Brain microvascular endothelial cell (primary cell): Measurements from ENCODE around the gene DDX10.

Experiments
- DNase-seq: peaks from one replicate; pipeline ENCODE4 v3.0.0-alpha.2; 2020
- H3K27ac ChIP-seq: fragments of 250-450 bp; sonication (Bioruptor Pico); 2 replicates; pipeline ENCODE4 v1.5.1; 2020; ENCODE audit warnings: mild to moderate bottlenecking, moderate library complexity
- H3K27me3 ChIP-seq: fragments of 250-450 bp; sonication (Bioruptor Pico); replicated peaks from 2 replicates; pipeline ENCODE4 v1.5.1; 2020; ENCODE audit warnings: mild to moderate bottlenecking
- H3K36me3 ChIP-seq: fragments of 250-450 bp; sonication (Bioruptor Pico); replicated peaks from 2 replicates; pipeline ENCODE4 v1.5.1; 2020; ENCODE audit warnings: mild to moderate bottlenecking
- H3K4me3 ChIP-seq: 2 replicates; pipeline ENCODE4 v1.5.1; 2011; ENCODE audit warnings: low read depth, mild to moderate bottlenecking, control low read depth, low read length, moderate library complexity
- in situ Hi-C: cut with HindIII; loops from 2 replicates; pipeline ENCODE4 v1.10.0; 2017; ENCODE audit warnings: low sequenced_read_pairs, low pct_ligation_motif_present
- TF ChIP-seq, protein P1 (sequence below): IDR thresholded peaks from 2 replicates; pipeline ENCODE4 v1.5.1; 2011; ENCODE audit warnings: low read depth, mild to moderate bottlenecking, moderate library complexity, low read length, control low read depth, inconsistent platforms; ENCODE audit errors: missing control alignments

DDX10 gene

DNA sequence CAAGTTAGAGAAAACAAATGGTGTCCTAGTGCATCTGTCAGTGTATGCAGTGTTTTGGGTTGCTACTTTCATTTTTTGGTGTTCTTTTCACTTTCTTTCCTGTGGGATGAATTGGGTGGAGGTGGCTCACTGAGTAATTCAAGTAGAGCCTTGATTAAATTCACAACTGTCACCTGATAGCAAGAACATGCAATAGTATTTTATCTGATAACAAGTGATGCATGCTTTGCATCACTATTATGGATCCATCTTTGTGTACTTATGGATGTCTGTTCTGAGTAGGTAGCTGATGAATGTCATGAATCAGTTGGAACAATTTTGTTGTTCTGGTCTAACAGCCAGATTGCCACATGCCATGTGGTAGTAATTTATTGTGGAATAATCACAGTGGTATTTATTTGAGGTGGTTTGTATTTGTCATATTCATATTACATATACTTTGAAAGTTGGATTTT is 87.5 kb downstream of the DDX10 start:
- DNase-seq, result no peak
- no peak overlapping the region for H3K4me3 ChIP-seq
- no peak overlapping the region for H3K27ac ChIP-seq
- no peaks in the 10 kb centered on the region for H3K27me3 ChIP-seq
- H3K36me3 ChIP-seq, result no peaks in the 10 kb centered on the region
- in situ Hi-C loops, result no loop called here
- TF ChIP-seq, protein P1, sequence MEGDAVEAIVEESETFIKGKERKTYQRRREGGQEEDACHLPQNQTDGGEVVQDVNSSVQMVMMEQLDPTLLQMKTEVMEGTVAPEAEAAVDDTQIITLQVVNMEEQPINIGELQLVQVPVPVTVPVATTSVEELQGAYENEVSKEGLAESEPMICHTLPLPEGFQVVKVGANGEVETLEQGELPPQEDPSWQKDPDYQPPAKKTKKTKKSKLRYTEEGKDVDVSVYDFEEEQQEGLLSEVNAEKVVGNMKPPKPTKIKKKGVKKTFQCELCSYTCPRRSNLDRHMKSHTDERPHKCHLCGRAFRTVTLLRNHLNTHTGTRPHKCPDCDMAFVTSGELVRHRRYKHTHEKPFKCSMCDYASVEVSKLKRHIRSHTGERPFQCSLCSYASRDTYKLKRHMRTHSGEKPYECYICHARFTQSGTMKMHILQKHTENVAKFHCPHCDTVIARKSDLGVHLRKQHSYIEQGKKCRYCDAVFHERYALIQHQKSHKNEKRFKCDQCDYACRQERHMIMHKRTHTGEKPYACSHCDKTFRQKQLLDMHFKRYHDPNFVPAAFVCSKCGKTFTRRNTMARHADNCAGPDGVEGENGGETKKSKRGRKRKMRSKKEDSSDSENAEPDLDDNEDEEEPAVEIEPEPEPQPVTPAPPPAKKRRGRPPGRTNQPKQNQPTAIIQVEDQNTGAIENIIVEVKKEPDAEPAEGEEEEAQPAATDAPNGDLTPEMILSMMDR, result no peak

DNA sequence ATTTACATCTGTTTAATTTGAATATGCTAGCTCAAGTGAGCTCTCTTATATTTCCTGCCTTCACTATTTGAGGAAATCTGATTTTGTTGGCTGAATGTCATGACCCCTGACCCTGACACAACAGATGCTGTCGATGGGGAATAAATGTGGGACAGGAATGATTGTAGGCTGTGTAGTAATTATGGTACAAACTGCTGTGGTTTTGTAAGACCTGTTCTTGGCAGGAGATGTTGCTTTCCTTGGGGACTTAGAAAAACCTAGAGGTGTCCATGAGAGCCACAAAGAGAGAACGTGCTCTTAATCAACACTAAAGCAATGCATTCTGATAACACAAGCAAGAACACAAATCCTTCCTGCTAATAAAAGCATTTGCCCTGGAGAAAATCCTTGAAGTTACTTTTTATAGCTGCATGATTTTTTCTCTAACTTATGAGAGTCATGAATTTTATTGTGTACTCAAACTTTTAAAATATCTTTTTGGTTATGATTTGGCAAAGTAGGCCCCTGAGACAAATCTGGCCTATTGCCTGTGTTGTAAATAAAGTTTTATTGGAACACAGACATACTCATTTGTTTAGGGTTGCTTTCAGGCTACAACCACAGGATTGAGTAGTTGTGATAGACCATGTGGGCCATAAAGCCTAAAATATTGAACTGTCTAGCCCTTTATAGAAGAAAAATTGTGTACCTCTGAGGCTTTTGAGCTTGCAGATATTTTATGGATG is 90.2 kb downstream of the DDX10 start:
- TF ChIP-seq, protein P1, result no peak
- in situ Hi-C loops, result no loop called here
- DNase-seq, result no peak
- Histone ChIP-seq H3K27me3 (no peaks in the 10 kb centered on the region), H3K4me3 (no peak overlapping the region), H3K27ac (no peak overlapping the region), H3K36me3 (no peaks in the 10 kb centered on the region)

DNA sequence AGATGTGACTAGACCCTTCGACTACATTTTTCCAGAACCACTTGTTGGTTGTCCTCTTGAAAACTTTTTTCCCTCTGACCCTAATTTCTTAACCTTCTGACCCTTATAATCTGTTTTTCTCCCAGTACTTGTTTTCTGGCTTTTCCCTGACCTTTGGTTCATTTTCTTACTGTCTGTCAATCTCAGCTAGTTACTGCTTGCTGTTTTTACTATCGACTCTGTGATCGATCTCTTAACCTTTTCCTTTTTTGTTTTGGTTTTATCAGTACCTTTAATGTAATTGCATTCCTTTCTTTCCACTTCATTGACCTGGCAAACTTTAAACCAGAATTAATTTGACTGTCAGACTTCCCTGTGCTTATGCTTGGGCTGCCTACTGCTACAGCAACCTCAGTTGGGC is 92.8 kb downstream of the DDX10 start:
- TF ChIP-seq, protein P1, result no peak
- no peak overlapping the region for H3K27ac ChIP-seq
- in situ Hi-C loops, result no loop called here

DNA sequence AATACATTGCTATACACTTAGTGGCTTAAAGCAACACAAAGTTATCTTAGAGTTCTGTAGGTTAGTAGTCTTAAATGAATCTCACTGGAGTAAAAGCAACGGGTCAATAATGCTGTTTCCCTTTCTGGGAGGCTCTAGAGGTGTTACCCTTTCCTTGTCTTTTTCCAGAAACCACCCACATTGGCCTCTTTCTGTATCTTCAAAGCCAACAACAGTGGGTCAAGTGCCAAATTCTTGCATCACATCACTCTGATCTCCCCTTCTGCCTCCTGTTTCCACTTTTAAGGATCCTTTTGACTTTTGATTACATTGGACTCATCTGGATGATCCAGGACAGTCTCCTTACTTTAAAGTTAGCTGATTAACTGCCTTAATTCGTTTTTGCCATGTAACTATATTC is 93.6 kb downstream of the DDX10 start:
- in situ Hi-C loops, result no loop called here
- Histone ChIP-seq H3K27ac (no peak overlapping the region), H3K36me3 (no peaks in the 10 kb centered on the region), H3K4me3 (no peak overlapping the region), H3K27me3 (no peaks in the 10 kb centered on the region)
- TF ChIP-seq, protein P1, result no peak
- DNase-seq, result no peak

More for the DNA sequence above, 92.8 kb downstream of the DDX10 start:
- H3K4me3 ChIP-seq, result no peak overlapping the region
- H3K27me3 ChIP-seq, result no peaks in the 10 kb centered on the region
- DNase-seq, result no peak
- H3K36me3 ChIP-seq, result no peaks in the 10 kb centered on the region

DNA sequence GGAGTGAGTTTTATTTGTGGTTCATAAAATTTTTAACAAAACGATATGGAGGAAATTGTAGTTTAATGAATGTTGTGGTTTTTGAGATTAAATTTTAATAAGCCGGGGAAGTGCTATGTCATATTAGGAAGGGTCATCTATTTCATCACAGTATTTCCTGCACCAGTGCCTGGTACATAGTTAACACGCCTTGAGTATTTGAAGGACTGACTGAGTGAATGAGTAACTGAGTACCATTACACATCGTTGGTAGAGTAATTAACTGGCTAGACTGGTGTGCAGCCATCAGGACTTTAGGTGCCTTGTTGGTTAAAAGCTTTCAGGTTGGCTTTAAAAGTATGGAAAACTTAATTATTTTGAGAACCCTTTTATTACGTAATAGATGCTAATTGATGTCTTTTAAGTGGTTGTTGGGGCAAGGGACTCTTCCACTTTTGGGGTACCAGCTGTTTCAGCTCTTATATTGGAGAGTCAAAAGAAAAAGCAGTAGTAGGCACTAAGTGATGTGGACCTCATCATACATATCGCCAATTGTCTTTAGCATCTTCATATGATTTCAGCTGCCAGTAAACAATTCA is 101.8 kb downstream of the DDX10 start:
- H3K36me3 ChIP-seq, result no peaks in the 10 kb centered on the region
- no peak for DNase-seq
- in situ Hi-C loops, result no loop called here
- no peak overlapping the region for H3K4me3 ChIP-seq
- no peak overlapping the region for H3K27ac ChIP-seq
- TF ChIP-seq, protein P1, result no peak
- no peaks in the 10 kb centered on the region for H3K27me3 ChIP-seq
